Astrocyte (in vitro differentiated cells and primary cell): ENCODE results near the gene CHCHD3. TPM values are rescaled to one million over a fixed set of nuclear protein-coding genes. Genes with fewer than 3 reads are reported as not detected.

Experiments used
- DNase-seq: peaks from one replicate; pipeline ENCODE4 v3.0.0-alpha.2; 2010; ENCODE audit warnings: low read depth
- FAIRE-seq: peaks from 2 replicates; lab custom pipeline; 2011; peaks lifted over from hg19 to GRCh38; lab: Jason Lieb, UNC
- H2AFZ ChIP-seq: 2 replicates; pipeline ENCODE4 v1.6.0; 2012; ENCODE audit warnings: low read depth, low read length, inconsistent platforms
- H3K27ac ChIP-seq: 2 replicates; pipeline ENCODE4 v1.5.1; 2011; ENCODE audit warnings: low read depth, low read length, inconsistent platforms
- H3K27me3 ChIP-seq: 2 replicates; pipeline ENCODE4 v1.6.0; 2011; ENCODE audit warnings: low read length, inconsistent platforms; ENCODE audit not compliant: insufficient read depth
- H3K36me3 ChIP-seq: 2 replicates; pipeline ENCODE4 v1.5.1; 2011; ENCODE audit warnings: low read length, inconsistent platforms; ENCODE audit not compliant: insufficient read depth
- H3K4me1 ChIP-seq: 2 replicates; pipeline ENCODE4 v1.5.1; 2011; ENCODE audit warnings: low read length, inconsistent platforms; ENCODE audit not compliant: insufficient read depth
- H3K4me2 ChIP-seq: 2 replicates; pipeline ENCODE4 v1.6.0; 2012; ENCODE audit warnings: low read length, inconsistent platforms
- H3K4me3 ChIP-seq: 2 replicates; pipeline ENCODE4 v1.5.1; 2011; ENCODE audit warnings: low read depth, mild to moderate bottlenecking, low read length, inconsistent platforms; ENCODE audit not compliant: insufficient read depth
- H3K79me2 ChIP-seq: 2 replicates; pipeline ENCODE4 v1.6.0; 2012; ENCODE audit warnings: mild to moderate bottlenecking, low read length, inconsistent platforms; ENCODE audit not compliant: insufficient read depth
- H3K9ac ChIP-seq: 2 replicates; pipeline ENCODE4 v1.6.0; 2012; ENCODE audit warnings: mild to moderate bottlenecking, low read length, inconsistent platforms
- H3K9me3 ChIP-seq: 2 replicates; pipeline ENCODE4 v1.5.1; 2012; ENCODE audit warnings: low read depth, mild to moderate bottlenecking, low read length, inconsistent platforms; ENCODE audit not compliant: insufficient read depth
- H4K20me1 ChIP-seq: 2 replicates; pipeline ENCODE4 v1.6.0; 2012; ENCODE audit warnings: low read length, inconsistent platforms; ENCODE audit not compliant: insufficient read depth
- H3K27ac Mint-ChIP-seq: one replicate; pipeline ENCODE4 v1.8.0; 2021; ENCODE audit warnings: mild to moderate bottlenecking, mixed read lengths; ENCODE audit not compliant: unreplicated experiment
- H3K27me3 Mint-ChIP-seq: one replicate; pipeline ENCODE4 v1.8.0; 2021; ENCODE audit warnings: low read depth, mixed read lengths; ENCODE audit not compliant: unreplicated experiment
- H3K36me3 Mint-ChIP-seq: one replicate; pipeline ENCODE4 v1.8.0; 2021; ENCODE audit warnings: low read depth, mixed read lengths; ENCODE audit not compliant: unreplicated experiment
- H3K4me1 Mint-ChIP-seq: one replicate; pipeline ENCODE4 v1.8.0; 2021; ENCODE audit warnings: low read depth, mixed read lengths; ENCODE audit not compliant: unreplicated experiment
- H3K4me3 Mint-ChIP-seq: one replicate; pipeline ENCODE4 v1.8.0; 2021; ENCODE audit warnings: mild to moderate bottlenecking, moderate library complexity, mixed read lengths; ENCODE audit not compliant: unreplicated experiment
- H3K9me3 Mint-ChIP-seq: one replicate; pipeline ENCODE4 v1.8.0; 2021; ENCODE audit warnings: mild to moderate bottlenecking, mixed read lengths; ENCODE audit not compliant: unreplicated experiment
- CTCF ChIP-seq: IDR thresholded peaks from 2 replicates; pipeline ENCODE4 v1.5.1; 2011; ENCODE audit warnings: low read depth, mild to moderate bottlenecking, inconsistent platforms, low read length, moderate library complexity; ENCODE audit not compliant: insufficient read depth
- EZH2 ChIP-seq: IDR thresholded peaks from 2 replicates; pipeline ENCODE4 v1.6.1; 2012; ENCODE audit warnings: mild to moderate bottlenecking, low read length, inconsistent platforms; ENCODE audit not compliant: insufficient read depth
- total RNA-seq: library from RNA; stranded (reverse); gene quantifications from 2 replicates; pipeline ENCODE4 v1.2.1, GENCODE V29; 2021

Gene CHCHD3
- total RNA-seq, 1 donor from 2014 or later = 63.1 TPM

- Histone ChIP-seq H4K20me1 (no peaks in the 10 kb centered on the region), H3K36me3 (no peaks in the 10 kb centered on the region), H3K27ac (no peak overlapping the region), H3K4me1 (peaks cover 4% of the 10 kb centered on the region), H3K79me2 (no peaks in the 10 kb centered on the region), H3K4me3 (no peak overlapping the region), H2AFZ (no peak overlapping the region), H3K27me3 (no peaks in the 10 kb centered on the region), H3K9ac (no peak overlapping the region), H3K4me2 (no peak overlapping the region), H3K9me3 (no peaks in the 10 kb centered on the region)
- peak; percentile 25 for DNase-seq
- H3K4me3 Mint-ChIP-seq = no peak overlapping the region
- H3K27ac Mint-ChIP-seq = no peak overlapping the region
- H3K36me3 Mint-ChIP-seq = peaks cover 11% of the 10 kb centered on the region
- peaks cover 5% of the 10 kb centered on the region for H3K9me3 Mint-ChIP-seq
- no peak for TF ChIP-seq EZH2
- TF ChIP-seq CTCF = no peak
- no peak for FAIRE-seq
- H3K27me3 Mint-ChIP-seq = no peaks in the 10 kb centered on the region
- no peaks in the 10 kb centered on the region for H3K4me1 Mint-ChIP-seq
Measured at GRCh38 chr7:132865366-132866143, 216.3 kb downstream of the CHCHD3 start.

- Histone ChIP-seq H3K4me1 (peaks cover 4% of the 10 kb centered on the region), H3K27ac (no peak overlapping the region), H3K4me3 (no peak overlapping the region), H3K9ac (no peak overlapping the region), H4K20me1 (peaks cover 4% of the 10 kb centered on the region), H3K36me3 (no peaks in the 10 kb centered on the region), H3K27me3 (no peaks in the 10 kb centered on the region), H2AFZ (no peak overlapping the region), H3K4me2 (no peak overlapping the region), H3K9me3 (no peaks in the 10 kb centered on the region), H3K79me2 (no peaks in the 10 kb centered on the region)
- Mint-ChIP-seq H3K4me1 (no peaks in the 10 kb centered on the region), H3K27me3 (no peaks in the 10 kb centered on the region), H3K4me3 (no peak overlapping the region), H3K36me3 (peaks cover 11% of the 10 kb centered on the region), H3K27ac (no peak overlapping the region), H3K9me3 (peaks cover 5% of the 10 kb centered on the region)
- FAIRE-seq = no peak
- no peak for TF ChIP-seq EZH2
- no peak for TF ChIP-seq CTCF
- DNase-seq = no peak
Measured at GRCh38 chr7:132861940-132862554, 219.8 kb downstream of the CHCHD3 start.

GRCh38 chr7:132861424-132861823 is 220.5 kb downstream of the CHCHD3 start:
- Histone ChIP-seq H3K36me3 (no peaks in the 10 kb centered on the region), H4K20me1 (peaks cover 4% of the 10 kb centered on the region), H3K4me3 (no peak overlapping the region), H3K27me3 (no peaks in the 10 kb centered on the region), H3K9me3 (no peaks in the 10 kb centered on the region), H3K27ac (no peak overlapping the region), H3K4me2 (no peak overlapping the region), H3K9ac (no peak overlapping the region), H3K79me2 (no peaks in the 10 kb centered on the region), H2AFZ (no peak overlapping the region), H3K4me1 (peaks cover 4% of the 10 kb centered on the region)
- H3K36me3 Mint-ChIP-seq = peaks cover 11% of the 10 kb centered on the region
- no peaks in the 10 kb centered on the region for H3K4me1 Mint-ChIP-seq
- DNase-seq (no peak), FAIRE-seq (no peak)
- H3K9me3 Mint-ChIP-seq = peaks cover 5% of the 10 kb centered on the region
- no peak for TF ChIP-seq EZH2
- TF ChIP-seq CTCF = no peak
- H3K4me3 Mint-ChIP-seq = no peak overlapping the region
- H3K27me3 Mint-ChIP-seq = no peaks in the 10 kb centered on the region
- no peak overlapping the region for H3K27ac Mint-ChIP-seq
